RWPE1 (cell line): ENCODE data around the gene TBX15.

ENCODE experiments used
- CTCF ChIA-PET: fragments of 350-600 bp; sonication (Branson Sonifier 250); formaldehyde crosslinking; extraction: SDS; loops from one replicate; lab custom pipeline; 2021; lab: Yijun Ruan, JAX
- POLR2A ChIA-PET: fragments of 400-600 bp; formaldehyde crosslinking; extraction: SDS; loops from one replicate; lab custom pipeline; 2020; ENCODE audit warnings: antibody characterized with exemption; ENCODE audit not compliant: low non-redundant PET; lab: Yijun Ruan, JAX
- DNase-seq: peaks from one replicate; pipeline ENCODE4 v3.0.0; 2012; ENCODE audit warnings: low spot score
- H3K27ac ChIP-seq: fragments of 450-650 bp; 2 replicates; pipeline ENCODE4 v1.5.1; 2017
- CTCF ChIP-seq: fragments of 450-650 bp; conservative IDR thresholded peaks from 2 replicates; pipeline ENCODE4 v1.5.1; 2017; ENCODE audit warnings: low read depth, mild to moderate bottlenecking

TBX15 gene

GRCh38 chr1:118905196-118905595 lies 82.9 kb downstream of the TBX15 start:
- ChIA-PET POLR2A (no interaction called here), CTCF (no interaction called here)
- DNase-seq: no peak
- no peak for TF ChIP-seq CTCF
- H3K27ac ChIP-seq: no peak overlapping the region

GRCh38 chr1:118902711-118903191 lies 85.4 kb downstream of the TBX15 start:
- DNase-seq: no peak
- ChIA-PET CTCF (no interaction called here), POLR2A (no interaction called here)
- TF ChIP-seq CTCF: no peak
- no peak overlapping the region for H3K27ac ChIP-seq

GRCh38 chr1:118902299-118902698 lies 85.8 kb downstream of the TBX15 start:
- TF ChIP-seq CTCF: no peak
- no peak for DNase-seq
- no peak overlapping the region for H3K27ac ChIP-seq
- ChIA-PET POLR2A (no interaction called here), CTCF (no interaction called here)

- no peak overlapping the region for H3K27ac ChIP-seq
- DNase-seq: no peak
- no peak for TF ChIP-seq CTCF
- POLR2A ChIA-PET: no interaction called here
- CTCF ChIA-PET: no interaction called here
Measured at GRCh38 chr1:118900643-118901440, 87.3 kb downstream of the TBX15 start.

GRCh38 chr1:118899340-118899739 lies 88.8 kb downstream of the TBX15 start:
- CTCF ChIA-PET: no interaction called here
- POLR2A ChIA-PET: no interaction called here

GRCh38 chr1:118898712-118899111 lies 89.4 kb downstream of the TBX15 start:
- no peak overlapping the region for H3K27ac ChIP-seq
- CTCF ChIA-PET: no interaction called here
- no peak for DNase-seq
- TF ChIP-seq CTCF: no peak
- POLR2A ChIA-PET: no interaction called here

More at GRCh38 chr1:118899340-118899739, 88.8 kb downstream of the TBX15 start:
- H3K27ac ChIP-seq: no peak overlapping the region
- no peak for TF ChIP-seq CTCF
- no peak for DNase-seq
